Heart left ventricle (tissue), 16 donors: ENCODE data around the gene KNSTRN. TPM values are rescaled to one million over a fixed set of nuclear protein-coding genes. Genes with fewer than 3 reads are reported as not detected.
A peak's percentile ranks its signal among the peaks of the same experiment; 100 is the strongest.

ENCODE experiments used
- ATAC-seq, 4 donors: fragments of 200-7000 bp; cut with Tn5 transposase; one replicate each; pipeline ENCODE4 v1.9.1; 2020 to 2022; ENCODE audit warnings: moderate library complexity in 4 of 4, mild to moderate bottlenecking in 3 of 4, moderate number of reproducible peaks in 1 of 4
- DNase-seq, 5 donors: peaks; one replicate each; pipeline ENCODE4 v3.0.0-alpha.2; 2020
- H3K27ac ChIP-seq, 12 donors: fragments of 200-600 bp; sonication (generic) in 4 of 12; one replicate each; pipeline versions ENCODE4 v1.5.0 to v1.8.0; 2016 to 2022; ENCODE audit warnings: mild to moderate bottlenecking in 2 of 12
- H3K27me3 ChIP-seq, 9 donors: fragments of 200-600 bp; sonication (generic) in 2 of 9; one replicate each; pipeline versions ENCODE4 v1.5.1 to v1.8.0; 2016 to 2022; ENCODE audit warnings: mild to moderate bottlenecking in 3 of 9
- H3K36me3 ChIP-seq, 9 donors: fragments of 200-600 bp; sonication (generic) in 2 of 9; one replicate each; pipeline versions ENCODE4 v1.5.0 to v1.8.0; 2018 to 2022; ENCODE audit warnings: mild to moderate bottlenecking in 2 of 9
- H3K4me1 ChIP-seq, 12 donors: fragments of 200-600 bp; sonication (generic) in 4 of 12; one replicate each; pipeline versions ENCODE4 v1.5.0 to v1.8.0; 2016 to 2022; ENCODE audit warnings: mild to moderate bottlenecking in 3 of 12
- H3K4me3 ChIP-seq, 12 donors: fragments of 200-600 bp; sonication (generic) in 4 of 12; one replicate each; pipeline versions ENCODE4 v1.5.0 to v1.8.0; 2017 to 2022; ENCODE audit warnings: mild to moderate bottlenecking in 9 of 12, moderate library complexity in 4 of 12
- H3K9me3 ChIP-seq, 12 donors: fragments of 200-600 bp; sonication (generic) in 4 of 12; one replicate each; pipeline versions ENCODE4 v1.5.0 to v1.8.0; 2016 to 2022; ENCODE audit warnings: mild to moderate bottlenecking in 1 of 12
- POLR2A ChIP-seq, 2 donors: fragments of 450-650 bp; IDR thresholded peaks; one replicate each; pipeline ENCODE4 v1.6.1; 2017; ENCODE audit warnings: antibody characterized with exemption in 2 of 2, mild to moderate bottlenecking in 2 of 2, moderate library complexity in 2 of 2
- WGBS, 4 donors: extraction: QIAGEN DNeasy Blood & Tissue Kit in 2 of 4; methylation state at CpG; one replicate each; pipeline versions ENCODE4 v1.1.5 to v1.1.7; 2013 to 2018; 5-methylcytosine and 5-hydroxymethylcytosine counted together
- intact Hi-C, 10 donors: fragments of 100-400 bp; cut with DNase I; formaldehyde crosslinking; loops; one replicate each; pipeline versions ENCODE4 v1.11.1 to v1.14.2; 2022
- polyA plus RNA-seq, 2 donors: library from polyadenylated mRNA; stranded (reverse); fragments of 200-250 nt; gene quantifications; one replicate each; pipeline ENCODE4 v1.2.3, GENCODE V29; 2013
- total RNA-seq, 9 donors: library from RNA; depleted of rRNA in 2 of 9; stranded (reverse); fragments of >200 nt in 2 of 9; fragmentation: NEBNext Ultra II Directional in 3 of 9; extraction: Animal tissue kit (Norgen Biotek cat#: 25700) in 3 of 9; gene quantifications; one replicate each; pipeline versions ENCODE4 v1.1.0 to v1.2.4, GENCODE V29; 2016 to 2023
- TF ChIP-seq, protein P1 (sequence below), 12 donors: fragments of 200-600 bp; sonication (generic) in 4 of 12; IDR thresholded peaks; one replicate each; pipeline versions ENCODE4 v1.5.0 to v1.8.0; 2018 to 2022; ENCODE audit warnings: antibody characterized with exemption in 12 of 12, mild to moderate bottlenecking in 5 of 12
- donor health status: ischemic (EF 13 %, LVEDD 7.1; RV severe dilation, severe dysfunction).
- donor health status: healthy with polysubstance abuse.
- donor health status: DM: no; HTN: yes; CAD: no.
- donor health status: DM: no; HTN: no; CAD: no.
- donor health status: ischemic (EF 25% LVEDD 6.9; RV normal size, moderate dysfunction).
- donor health status: ischemic (EF 25% LVEDD 5.7; RV mildly dilated, moderate dysfunction).
- donor health status: healthy.
- donor health status: DM: yes; HTN: yes; CAD: no.
- donor health status: ischemic (EF 35%, LVEDD 5.7; RV mildly dilated, moderate dysfunction).
- donor health status: nonischemic (EF 11% LVEDD 7.7; RV severe dilation, severe dysfunction).
- donor health status: DM: yes; HTN: yes; CAD: no.
- donor health status: PGD.
- donor health status: ischemic (EF 29% LVEDD 5.4; RV normal size, mild dysfunction).
- donor health status: nonischemic (EF 23%, LVEDD 6.1; RV moderate dilation, normal function).

The KNSTRN gene
- total and polyA plus RNA-seq, 11 donors, result 8.0 to 20.1 (median 9.9) TPM

DNA sequence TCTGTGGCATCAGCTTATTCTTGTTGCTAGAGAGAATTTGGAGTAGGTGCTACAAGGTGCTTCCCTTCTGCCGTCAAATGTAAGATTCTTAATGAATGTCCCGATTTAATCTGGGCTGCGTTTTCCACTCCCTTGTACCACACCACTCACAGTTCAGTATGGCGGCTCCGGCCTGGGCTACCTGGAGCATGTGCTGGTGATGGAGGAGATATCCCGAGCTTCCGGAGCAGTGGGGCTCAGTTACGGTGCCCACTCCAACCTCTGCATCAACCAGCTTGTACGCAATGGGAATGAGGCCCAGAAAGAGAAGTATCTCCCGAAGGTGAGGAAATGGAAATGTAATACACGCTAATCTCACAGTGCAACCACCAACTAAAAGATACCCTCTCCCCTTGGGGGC, 28.0 kb downstream of the KNSTRN start:
- DNase-seq (no peak), ATAC-seq (no peak)
- no peak overlapping the region for H3K4me3 ChIP-seq
- no peaks in the 10 kb centered on the region for H3K9me3 ChIP-seq
- intact Hi-C loops, result loop anchor here in 1 of 10 donors (10.0 kb wide), 1 partner anchor 46 kb away; no protein-coding TSS in a partner anchor
- no peak overlapping the region for H3K27ac ChIP-seq
- no peaks in the 10 kb centered on the region for H3K27me3 ChIP-seq
- peaks cover 0 to 22% (median 11%) of the 10 kb centered on the region in 12 donors for H3K4me1 ChIP-seq
- WGBS, 4 donors, result 94 to 97% (median 94%) methylated on average over 11 of the region's 11 CpGs
- TF ChIP-seq, protein P1, sequence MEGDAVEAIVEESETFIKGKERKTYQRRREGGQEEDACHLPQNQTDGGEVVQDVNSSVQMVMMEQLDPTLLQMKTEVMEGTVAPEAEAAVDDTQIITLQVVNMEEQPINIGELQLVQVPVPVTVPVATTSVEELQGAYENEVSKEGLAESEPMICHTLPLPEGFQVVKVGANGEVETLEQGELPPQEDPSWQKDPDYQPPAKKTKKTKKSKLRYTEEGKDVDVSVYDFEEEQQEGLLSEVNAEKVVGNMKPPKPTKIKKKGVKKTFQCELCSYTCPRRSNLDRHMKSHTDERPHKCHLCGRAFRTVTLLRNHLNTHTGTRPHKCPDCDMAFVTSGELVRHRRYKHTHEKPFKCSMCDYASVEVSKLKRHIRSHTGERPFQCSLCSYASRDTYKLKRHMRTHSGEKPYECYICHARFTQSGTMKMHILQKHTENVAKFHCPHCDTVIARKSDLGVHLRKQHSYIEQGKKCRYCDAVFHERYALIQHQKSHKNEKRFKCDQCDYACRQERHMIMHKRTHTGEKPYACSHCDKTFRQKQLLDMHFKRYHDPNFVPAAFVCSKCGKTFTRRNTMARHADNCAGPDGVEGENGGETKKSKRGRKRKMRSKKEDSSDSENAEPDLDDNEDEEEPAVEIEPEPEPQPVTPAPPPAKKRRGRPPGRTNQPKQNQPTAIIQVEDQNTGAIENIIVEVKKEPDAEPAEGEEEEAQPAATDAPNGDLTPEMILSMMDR (IDR thresholded peaks at IDR 0.05), result no peak
- TF ChIP-seq POLR2A (IDR thresholded peaks at IDR 0.05), result no peak
- peaks cover 0 to 81% (median 67%) of the 10 kb centered on the region in 9 donors for H3K36me3 ChIP-seq

DNA sequence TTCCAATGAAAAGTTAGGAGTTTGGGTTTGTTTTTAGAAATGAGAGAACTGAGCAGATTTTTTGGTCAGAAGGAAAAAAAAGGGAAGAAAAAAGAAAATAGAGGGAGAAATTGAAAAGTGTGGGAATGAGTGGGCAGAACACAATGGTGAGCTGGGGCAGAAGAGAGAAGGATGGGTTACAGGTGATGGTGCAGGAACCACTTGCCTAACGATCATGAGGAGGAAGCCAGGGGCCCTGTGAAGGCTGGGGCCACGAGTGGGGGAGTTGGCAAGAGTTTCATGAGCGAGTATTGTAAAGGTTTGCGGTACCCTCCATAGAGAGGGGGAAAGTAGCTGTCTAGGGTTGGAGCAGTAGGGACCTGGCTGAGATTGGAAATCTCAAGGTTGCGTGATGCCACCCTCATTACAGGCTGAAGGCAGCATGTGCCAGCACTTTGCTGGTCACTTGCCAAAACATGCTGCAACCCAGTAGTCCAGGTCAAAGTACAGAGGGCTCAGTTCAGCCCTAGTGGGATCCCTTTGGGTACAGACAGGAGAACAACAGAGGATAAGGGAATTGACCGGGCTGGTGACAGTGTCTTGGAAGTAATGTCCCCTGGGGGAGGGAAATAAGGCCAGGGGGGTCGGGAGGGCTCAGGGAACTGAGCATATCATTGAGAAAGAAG, 29.7 kb downstream of the KNSTRN start:
- no peaks in the 10 kb centered on the region for H3K9me3 ChIP-seq
- H3K27ac ChIP-seq, result no peak overlapping the region
- H3K36me3 ChIP-seq, result peaks cover 0 to 98% (median 82%) of the 10 kb centered on the region in 9 donors
- TF ChIP-seq, protein P1 (IDR thresholded peaks at IDR 0.05), result no peak
- TF ChIP-seq POLR2A (IDR thresholded peaks at IDR 0.05), result no peak
- intact Hi-C loops, result loop anchor here in 1 of 10 donors (10.0 kb wide), 1 partner anchor 47 kb away; no protein-coding TSS in a partner anchor
- ATAC-seq, result peak in 1 of 4 donors; percentile 30
- peaks cover 0 to 10% (median under 1%) of the 10 kb centered on the region in 12 donors for H3K4me1 ChIP-seq
- no peak overlapping the region for H3K4me3 ChIP-seq
- 78 to 80% (median 79%) methylated on average over 7 of the region's 7 CpGs for WGBS, 4 donors
- no peak for DNase-seq
- no peaks in the 10 kb centered on the region for H3K27me3 ChIP-seq

DNA sequence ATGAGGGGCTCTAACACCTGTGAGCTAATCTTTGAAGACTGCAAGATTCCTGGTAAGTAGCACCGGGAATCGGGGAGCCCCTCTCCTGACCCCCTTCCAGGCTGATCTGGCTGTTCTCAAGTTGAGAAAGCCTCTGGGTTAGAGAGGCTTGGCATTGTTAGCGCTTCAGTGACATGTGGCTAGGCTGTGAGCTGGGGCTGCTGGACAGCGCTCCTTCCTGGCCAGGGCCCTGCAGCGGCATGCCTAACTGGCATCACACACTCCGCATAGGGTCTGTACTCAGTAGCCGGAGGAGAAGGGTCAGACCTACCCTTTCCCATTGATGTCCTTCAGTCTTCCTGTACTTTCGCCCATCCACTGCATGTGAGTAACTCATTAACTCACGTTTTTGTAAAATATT, 30.5 kb downstream of the KNSTRN start:
- no peak overlapping the region for H3K27ac ChIP-seq
- WGBS, 4 donors, result 91 to 93% (median 92%) methylated on average over 9 of the region's 9 CpGs
- no peaks in the 10 kb centered on the region for H3K9me3 ChIP-seq
- intact Hi-C loops, result loop anchor here in 1 of 10 donors (10.0 kb wide), 1 partner anchor 48 kb away; no protein-coding TSS in a partner anchor
- no peak overlapping the region for H3K4me3 ChIP-seq
- TF ChIP-seq POLR2A (IDR thresholded peaks at IDR 0.05), result no peak
- peaks cover 0 to 1% (median 0%) of the 10 kb centered on the region in 12 donors for H3K4me1 ChIP-seq
- ATAC-seq (no peak), DNase-seq (no peak)
- peaks cover 0 to 100% (median 85%) of the 10 kb centered on the region in 9 donors for H3K36me3 ChIP-seq
- H3K27me3 ChIP-seq, result no peaks in the 10 kb centered on the region

DNA sequence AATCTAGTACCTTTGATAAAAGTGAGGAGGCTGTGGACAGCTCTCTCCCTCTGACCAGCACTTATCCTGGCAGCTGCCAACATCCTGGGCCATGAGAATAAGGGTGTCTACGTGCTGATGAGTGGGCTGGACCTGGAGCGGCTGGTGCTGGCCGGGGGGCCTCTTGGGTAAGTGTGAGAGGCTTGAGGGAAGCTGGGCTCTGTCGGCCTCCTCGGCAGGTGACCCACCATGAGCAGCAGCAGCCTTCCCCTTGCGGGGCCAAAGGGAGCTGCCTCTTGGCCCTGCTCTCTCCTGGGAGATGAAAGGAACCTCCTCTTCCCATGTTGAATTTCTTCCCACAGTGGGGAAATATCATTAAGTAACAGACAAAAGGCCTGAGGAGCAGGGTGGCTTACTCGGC, 32.3 kb downstream of the KNSTRN start:
- ATAC-seq (no peak), DNase-seq (no peak)
- H3K27ac ChIP-seq, result no peak overlapping the region
- peaks cover 0 to under 1% (median 0%) of the 10 kb centered on the region in 12 donors for H3K4me1 ChIP-seq
- no peak overlapping the region for H3K4me3 ChIP-seq
- H3K9me3 ChIP-seq, result no peaks in the 10 kb centered on the region
- H3K27me3 ChIP-seq, result no peaks in the 10 kb centered on the region
- peaks cover 0 to 94% (median 81%) of the 10 kb centered on the region in 9 donors for H3K36me3 ChIP-seq
- intact Hi-C loops, result loop anchor here in 2 of 10 donors (5.0 to 10.0 kb wide), 2 partner anchors 43 to 50 kb away; no protein-coding TSS in a partner anchor
- WGBS, 4 donors, result 65 to 90% (median 79%) methylated on average over 2 to 7 of the region's 7 CpGs
- TF ChIP-seq, protein P1 (IDR thresholded peaks at IDR 0.05), result no peak
- no peak for TF ChIP-seq POLR2A (IDR thresholded peaks at IDR 0.05)
